ENCODE measurements around the gene ZC3HAV1. TPM values are rescaled to one million over a fixed set of nuclear protein-coding genes. Genes with fewer than 3 reads are reported as not detected.

The ZC3HAV1 gene
- total and polyA plus RNA-seq, 10 donors: 12.7 to 82.4 (median 61.7) TPM

DNA sequence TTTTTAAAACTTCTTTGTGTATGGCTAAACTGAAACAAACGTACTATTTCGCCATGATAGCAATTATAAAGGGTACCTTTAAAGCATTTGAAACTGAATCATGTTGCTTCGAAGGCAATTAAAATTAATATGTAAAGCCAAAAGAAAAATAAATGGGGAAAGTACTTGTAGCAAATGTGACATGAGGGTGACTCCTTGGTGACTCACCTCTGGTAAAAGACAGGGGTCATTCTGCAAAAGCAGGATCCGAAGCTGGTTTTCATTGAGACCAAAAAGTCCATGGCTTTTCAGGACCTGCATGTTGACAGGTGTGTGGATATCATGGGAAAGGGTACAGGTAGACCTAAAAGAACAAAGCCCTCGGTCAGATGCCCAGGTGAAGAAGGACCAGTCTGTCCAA, 75.2 kb downstream of the ZC3HAV1 start:
- peaks cover 0 to 15% (median 0%) of the 10 kb centered on the region in 7 donors for H3K27me3 ChIP-seq (replicated peaks in 1 of 7)
- H3K4me3 ChIP-seq: peak overlapping the region in 2 of 8 donors; percentile 82 to 86
- intact Hi-C loops (cut with DNase I; ENCODE audit: low total_unique reads): no loop called here
- no peaks in the 10 kb centered on the region for H3K9me3 ChIP-seq
- H3K27ac ChIP-seq: peak overlapping the region in 2 of 8 donors; percentile 81 to 83
- WGBS, 5 donors: 92 to 98% (median 93%) methylated on average over 5 of the region's 5 CpGs
- H3K4me1 ChIP-seq: peaks cover 0 to 35% (median 23%) of the 10 kb centered on the region in 6 donors
- peaks cover 0 to 20% (median 0%) of the 10 kb centered on the region in 6 donors for H3K36me3 ChIP-seq
- TF ChIP-seq, protein P1, sequence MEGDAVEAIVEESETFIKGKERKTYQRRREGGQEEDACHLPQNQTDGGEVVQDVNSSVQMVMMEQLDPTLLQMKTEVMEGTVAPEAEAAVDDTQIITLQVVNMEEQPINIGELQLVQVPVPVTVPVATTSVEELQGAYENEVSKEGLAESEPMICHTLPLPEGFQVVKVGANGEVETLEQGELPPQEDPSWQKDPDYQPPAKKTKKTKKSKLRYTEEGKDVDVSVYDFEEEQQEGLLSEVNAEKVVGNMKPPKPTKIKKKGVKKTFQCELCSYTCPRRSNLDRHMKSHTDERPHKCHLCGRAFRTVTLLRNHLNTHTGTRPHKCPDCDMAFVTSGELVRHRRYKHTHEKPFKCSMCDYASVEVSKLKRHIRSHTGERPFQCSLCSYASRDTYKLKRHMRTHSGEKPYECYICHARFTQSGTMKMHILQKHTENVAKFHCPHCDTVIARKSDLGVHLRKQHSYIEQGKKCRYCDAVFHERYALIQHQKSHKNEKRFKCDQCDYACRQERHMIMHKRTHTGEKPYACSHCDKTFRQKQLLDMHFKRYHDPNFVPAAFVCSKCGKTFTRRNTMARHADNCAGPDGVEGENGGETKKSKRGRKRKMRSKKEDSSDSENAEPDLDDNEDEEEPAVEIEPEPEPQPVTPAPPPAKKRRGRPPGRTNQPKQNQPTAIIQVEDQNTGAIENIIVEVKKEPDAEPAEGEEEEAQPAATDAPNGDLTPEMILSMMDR (IDR thresholded peaks at IDR 0.05 in 8 of 11, conservative IDR thresholded peaks at IDR 0.05 in 3 of 11): no peak
- no peak for TF ChIP-seq POLR2AphosphoS5 (IDR thresholded peaks at IDR 0.05)
- TF ChIP-seq POLR2A (IDR thresholded peaks at IDR 0.05): no peak
- DNase-seq: no peak

DNA sequence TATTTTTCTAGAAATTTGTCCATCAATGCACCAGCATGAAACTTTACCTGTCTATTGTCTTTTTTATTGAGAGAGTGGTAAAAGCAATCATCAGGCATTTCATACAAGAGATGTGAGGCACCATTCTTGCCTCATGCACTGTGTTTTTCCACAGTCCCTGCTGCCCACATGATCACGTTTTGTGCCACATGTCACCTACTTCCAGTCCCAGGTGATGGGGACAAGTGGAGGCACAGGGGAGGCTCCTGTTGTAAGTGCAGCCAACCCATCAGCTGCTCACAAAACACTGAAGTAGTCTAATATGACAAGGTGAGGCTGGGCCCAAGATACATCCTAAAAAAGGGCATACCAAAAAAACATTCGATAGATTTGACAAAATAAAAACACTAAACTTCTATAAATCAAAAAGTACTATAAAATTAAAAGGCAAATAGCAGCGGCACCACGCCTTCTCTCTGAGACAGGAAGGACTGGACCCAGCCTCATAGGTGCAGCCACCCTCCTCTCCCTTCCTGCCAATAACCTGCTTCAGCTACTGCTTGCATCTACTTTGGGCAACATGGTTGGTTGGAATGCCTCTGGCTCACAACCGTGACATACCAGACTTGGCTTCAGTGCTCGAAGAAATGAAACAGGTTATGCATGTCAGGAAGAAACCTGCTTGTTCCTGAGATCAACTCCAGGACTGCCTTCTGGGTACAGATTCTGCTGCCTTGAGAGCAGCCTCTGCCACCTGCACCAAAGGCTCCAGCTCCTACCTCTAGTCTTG, 76.0 kb downstream of the ZC3HAV1 start:
- Histone ChIP-seq H3K36me3 (peaks cover 0 to 28% (median under 1%) of the 10 kb centered on the region in 6 donors), H3K4me1 (peaks cover 0 to 35% (median 23%) of the 10 kb centered on the region in 6 donors), H3K27ac (no peak overlapping the region), H3K4me3 (no peak overlapping the region), H3K27me3 (replicated peaks in 1 of 7) (peaks cover 0 to 15% (median 0%) of the 10 kb centered on the region in 7 donors), H3K9me3 (no peaks in the 10 kb centered on the region)
- TF ChIP-seq, protein P1 (IDR thresholded peaks at IDR 0.05 in 8 of 11, conservative IDR thresholded peaks at IDR 0.05 in 3 of 11): no peak
- no peak for TF ChIP-seq POLR2A (IDR thresholded peaks at IDR 0.05)
- no peak for TF ChIP-seq POLR2AphosphoS5 (IDR thresholded peaks at IDR 0.05)
- intact Hi-C loops (cut with DNase I; ENCODE audit: low total_unique reads): no loop called here
- WGBS, 5 donors: 87 to 94% (median 91%) methylated on average over 6 of the region's 6 CpGs
- no peak for DNase-seq

DNA sequence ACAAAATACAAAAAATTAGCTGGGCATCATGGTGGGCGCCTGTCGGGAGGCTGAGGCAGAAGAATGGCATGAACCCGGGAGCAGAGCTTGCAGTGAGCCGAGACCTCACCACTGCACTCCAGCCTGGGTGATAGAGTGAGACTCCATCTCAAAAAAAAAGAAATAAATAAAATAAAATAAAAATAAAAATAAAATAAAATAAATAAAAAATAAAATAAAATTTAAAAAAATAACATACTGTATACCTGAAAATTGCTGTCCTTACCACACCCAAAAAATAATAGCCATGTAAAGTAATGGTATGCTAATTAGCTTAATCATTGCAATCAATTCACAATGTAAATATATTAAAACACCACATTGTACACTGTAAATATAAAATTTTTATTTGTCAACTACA, 77.0 kb downstream of the ZC3HAV1 start:
- intact Hi-C loops (cut with DNase I; ENCODE audit: low total_unique reads): no loop called here
- peaks cover 0 to 15% (median 0%) of the 10 kb centered on the region in 7 donors for H3K27me3 ChIP-seq (replicated peaks in 1 of 7)
- H3K27ac ChIP-seq: no peak overlapping the region
- H3K4me1 ChIP-seq: peaks cover 0 to 35% (median 23%) of the 10 kb centered on the region in 6 donors
- TF ChIP-seq, protein P1 (IDR thresholded peaks at IDR 0.05 in 8 of 11, conservative IDR thresholded peaks at IDR 0.05 in 3 of 11): no peak
- TF ChIP-seq POLR2A (IDR thresholded peaks at IDR 0.05): no peak
- no peak for TF ChIP-seq POLR2AphosphoS5 (IDR thresholded peaks at IDR 0.05)
- no peaks in the 10 kb centered on the region for H3K9me3 ChIP-seq
- no peak overlapping the region for H3K4me3 ChIP-seq
- WGBS, 5 donors: 88 to 100% (median 95%) methylated on average over 4 of the region's 4 CpGs
- DNase-seq: no peak
- peaks cover 0 to 38% (median 4%) of the 10 kb centered on the region in 6 donors for H3K36me3 ChIP-seq

DNA sequence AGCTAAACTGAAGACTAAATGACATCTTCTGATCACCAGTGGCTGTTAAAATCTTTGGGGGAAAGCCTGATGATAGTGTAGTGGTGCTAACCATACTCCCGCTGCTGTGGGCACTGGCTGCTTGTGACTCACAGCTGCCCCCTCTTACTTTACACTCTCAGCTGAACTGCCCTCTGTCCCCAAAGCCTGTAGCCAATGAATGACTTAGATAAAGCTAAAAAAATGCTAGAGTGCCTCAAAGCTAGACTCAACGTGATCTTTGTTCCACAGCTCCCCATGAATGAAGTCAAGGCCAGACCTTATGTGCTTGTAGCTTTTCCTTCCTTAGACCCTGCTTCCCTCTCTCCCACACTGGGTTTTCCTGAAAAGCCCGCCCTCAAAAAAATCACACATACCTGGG, 80.2 kb downstream of the ZC3HAV1 start:
- no peaks in the 10 kb centered on the region for H3K27me3 ChIP-seq (replicated peaks in 1 of 7)
- peaks cover 0 to 8% (median 4%) of the 10 kb centered on the region in 6 donors for H3K4me1 ChIP-seq
- no peak overlapping the region for H3K4me3 ChIP-seq
- TF ChIP-seq POLR2AphosphoS5 (IDR thresholded peaks at IDR 0.05): no peak
- TF ChIP-seq POLR2A (IDR thresholded peaks at IDR 0.05): no peak
- TF ChIP-seq, protein P1 (IDR thresholded peaks at IDR 0.05 in 8 of 11, conservative IDR thresholded peaks at IDR 0.05 in 3 of 11): no peak
- intact Hi-C loops (cut with DNase I; ENCODE audit: low total_unique reads): no loop called here
- H3K9me3 ChIP-seq: no peaks in the 10 kb centered on the region
- WGBS, 5 donors: 75 to 88% (median 82%) methylated on average over 3 of the region's 3 CpGs
- H3K36me3 ChIP-seq: peaks cover 0 to 62% (median 12%) of the 10 kb centered on the region in 6 donors
- H3K27ac ChIP-seq: no peak overlapping the region
- DNase-seq: no peak

Measured in spleen (tissue), 11 donors.